ENCODE results near the gene PTPN4. TPM values are rescaled to one million over a fixed set of nuclear protein-coding genes. Genes with fewer than 3 reads are reported as not detected.

The PTPN4 gene
- polyA plus RNA-seq, 3 donors, result 5.5 to 6.7 (median 5.7) TPM

GRCh38 chr2:120026890-120027289 is 267.2 kb downstream of the PTPN4 start:
- no CpG with 5 or more reads among the region's 2 CpGs for WGBS (ENCODE audit: insufficient coverage)
- H3K4me1 ChIP-seq (ENCODE audit: control insufficient read depth in 1 of 2, insufficient read depth in 2 of 2, low read length in 2 of 2), result no peaks in the 10 kb centered on the region
- H4K20me1 ChIP-seq (ENCODE audit: insufficient read depth, low read length), result no peaks in the 10 kb centered on the region
- H3K79me2 ChIP-seq (ENCODE audit: insufficient read depth, low read length), result no peaks in the 10 kb centered on the region
- no peak overlapping the region for H3K4me3 ChIP-seq (replicated peaks in 1 of 3; ENCODE audit: low read depth in 2 of 3, low read length in 3 of 3)
- no peak overlapping the region for H3K4me2 ChIP-seq (replicated peaks; ENCODE audit: extremely low read depth, low read length, poor library complexity, severe bottlenecking)
- H3K9me3 ChIP-seq (replicated peaks in 1 of 2; ENCODE audit: control insufficient read depth in 1 of 2, insufficient read depth in 1 of 2, low read length in 2 of 2), result peaks cover 7% of the 10 kb centered on the region in 2 donors
- DNase-seq, result no peak
- H3K9me3 Mint-ChIP-seq, result peaks cover 12 to 27% (median 16%) of the 10 kb centered on the region in 7 donors
- no peaks in the 10 kb centered on the region for H3K36me3 Mint-ChIP-seq
- no peaks in the 10 kb centered on the region for H3K4me1 Mint-ChIP-seq
- no peak overlapping the region for H3K27ac Mint-ChIP-seq
- H3K4me3 Mint-ChIP-seq, result no peak overlapping the region
- intact Hi-C loops (cut with micrococcal nuclease), result no loop called here
- no peak overlapping the region for H3K9ac ChIP-seq (ENCODE audit: insufficient read depth, low read length, poor library complexity, severe bottlenecking)
- peaks cover 0 to 2% (median 0%) of the 10 kb centered on the region in 3 donors for H3K27me3 Mint-ChIP-seq (ENCODE audit: low read depth in 3 of 3)
- no peak overlapping the region for H2AFZ ChIP-seq (ENCODE audit: insufficient read depth, low read depth, low read length, poor library complexity, severe bottlenecking)
- no peaks in the 10 kb centered on the region for H3K27me3 ChIP-seq (ENCODE audit: control insufficient read depth in 2 of 2, insufficient read depth in 2 of 2, low read length in 2 of 2)
- H3K36me3 ChIP-seq (replicated peaks in 1 of 2; ENCODE audit: control insufficient read depth in 1 of 2, insufficient read depth in 2 of 2, low read length in 2 of 2), result no peaks in the 10 kb centered on the region
- no peak overlapping the region for H3K27ac ChIP-seq (ENCODE audit: low read depth in 1 of 2, low read length in 2 of 2)
- no peak for TF ChIP-seq CTCF (IDR thresholded peaks at IDR 0.05)

- WGBS (ENCODE audit: insufficient coverage), result 95% methylated on average over 4 of the region's 5 CpGs
- Histone ChIP-seq H3K36me3 (replicated peaks in 1 of 2; ENCODE audit: control insufficient read depth in 1 of 2, insufficient read depth in 2 of 2, low read length in 2 of 2) (no peaks in the 10 kb centered on the region), H3K4me3 (replicated peaks in 1 of 3; ENCODE audit: low read depth in 2 of 3, low read length in 3 of 3) (no peak overlapping the region), H3K9ac (ENCODE audit: insufficient read depth, low read length, poor library complexity, severe bottlenecking) (no peak overlapping the region), H2AFZ (ENCODE audit: insufficient read depth, low read depth, low read length, poor library complexity, severe bottlenecking) (no peak overlapping the region), H3K27ac (ENCODE audit: low read depth in 1 of 2, low read length in 2 of 2) (no peak overlapping the region), H4K20me1 (ENCODE audit: insufficient read depth, low read length) (no peaks in the 10 kb centered on the region), H3K4me2 (replicated peaks; ENCODE audit: extremely low read depth, low read length, poor library complexity, severe bottlenecking) (no peak overlapping the region), H3K79me2 (ENCODE audit: insufficient read depth, low read length) (no peaks in the 10 kb centered on the region), H3K4me1 (ENCODE audit: control insufficient read depth in 1 of 2, insufficient read depth in 2 of 2, low read length in 2 of 2) (no peaks in the 10 kb centered on the region), H3K27me3 (ENCODE audit: control insufficient read depth in 2 of 2, insufficient read depth in 2 of 2, low read length in 2 of 2) (no peaks in the 10 kb centered on the region), H3K9me3 (replicated peaks in 1 of 2; ENCODE audit: control insufficient read depth in 1 of 2, insufficient read depth in 1 of 2, low read length in 2 of 2) (peaks cover 7% of the 10 kb centered on the region in 2 donors)
- peaks cover 11 to 18% (median 15%) of the 10 kb centered on the region in 7 donors for H3K9me3 Mint-ChIP-seq
- peaks cover 0 to 2% (median 0%) of the 10 kb centered on the region in 3 donors for H3K27me3 Mint-ChIP-seq (ENCODE audit: low read depth in 3 of 3)
- no peak overlapping the region for H3K27ac Mint-ChIP-seq
- intact Hi-C loops (cut with micrococcal nuclease), result no loop called here
- H3K4me1 Mint-ChIP-seq, result no peaks in the 10 kb centered on the region
- H3K36me3 Mint-ChIP-seq, result no peaks in the 10 kb centered on the region
- TF ChIP-seq CTCF (IDR thresholded peaks at IDR 0.05), result no peak
- DNase-seq, result no peak
- H3K4me3 Mint-ChIP-seq, result no peak overlapping the region
Measured at GRCh38 chr2:120028795-120029194, 269.1 kb downstream of the PTPN4 start.

Data from CD14-positive monocyte (primary cell).